Activated naive CD4-positive, alpha-beta T cell treated with Interleukin-2 at 50 U/mL for 16 hours (primary cell): ENCODE measurements around the gene OR5M3.

Source experiments
- DNase-seq: peaks from one replicate; pipeline ENCODE4 v3.0.0-alpha.2; 2020

The OR5M3 gene

GRCh38 chr11:56473252-56473651, at the start of gene OR5M3:
OR5M3 (minus strand) TSS chr11:56473352; CDS start chr11:56470497, 2,855 bp downstream.
- DNase-seq, result no peak

DNA sequence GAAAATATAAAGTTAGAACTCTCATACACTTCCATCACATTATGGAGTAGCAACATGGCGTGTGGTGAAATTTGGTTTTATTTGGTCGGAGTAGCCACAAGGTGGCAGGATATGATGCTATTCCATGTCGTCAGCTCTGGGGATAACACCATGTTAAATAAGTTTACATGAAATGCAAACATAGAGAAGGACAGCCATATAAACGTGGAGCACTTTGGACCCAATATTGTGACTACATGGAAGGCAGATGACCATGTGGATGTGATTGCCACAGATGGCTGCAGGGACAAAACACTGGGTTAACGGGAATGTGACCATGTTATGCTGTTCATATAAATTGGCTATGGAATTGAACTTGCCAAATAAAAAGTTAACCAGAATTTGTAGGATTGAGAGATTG, 48.9 kb upstream of the OR5M3 start:
- DNase-seq, result no peak

- no peak for DNase-seq
Measured at GRCh38 chr11:56513280-56513679, 40.1 kb upstream of the OR5M3 start.

DNA sequence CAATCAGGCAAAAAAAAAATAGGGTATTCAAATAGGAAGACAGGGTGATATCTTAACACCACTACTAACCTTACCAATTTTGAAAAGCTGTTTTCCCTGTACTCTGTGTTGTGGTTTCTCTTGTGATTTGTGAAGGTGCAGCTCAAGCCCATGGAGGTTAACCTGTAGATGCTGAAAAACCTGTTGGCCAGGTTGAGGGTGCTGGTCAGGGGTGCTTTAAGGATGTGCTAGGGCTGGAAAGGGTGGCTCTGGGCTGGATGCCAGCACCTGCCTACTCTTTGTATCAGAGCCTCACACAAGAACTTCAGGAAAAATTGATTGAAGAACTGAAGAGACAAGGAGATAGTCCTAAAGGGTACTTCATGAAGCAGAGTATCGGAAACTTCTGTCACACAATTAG, 36.3 kb upstream of the OR5M3 start:
- DNase-seq, result no peak

GRCh38 chr11:56497010-56497409, 23.9 kb upstream of the OR5M3 start:
- no peak for DNase-seq

DNA sequence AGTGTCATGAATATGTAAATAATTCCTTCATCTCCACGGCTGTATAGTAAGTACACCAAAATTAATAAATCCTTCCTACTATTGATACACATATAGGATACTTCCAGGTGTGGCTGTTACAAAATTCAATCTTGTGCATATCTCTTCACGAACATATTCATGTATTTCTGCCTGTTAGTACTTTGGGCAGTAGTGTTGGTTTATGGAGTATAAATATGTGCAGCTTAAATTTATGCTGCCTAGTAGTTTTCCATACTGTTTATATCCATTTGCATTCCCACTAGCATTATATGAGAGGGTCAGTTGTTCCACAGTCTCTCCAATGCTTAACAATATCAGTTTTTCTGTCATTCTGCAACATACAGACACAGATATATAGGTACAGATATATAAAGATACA, 22.0 kb upstream of the OR5M3 start:
- DNase-seq, result no peak

GRCh38 chr11:56491270-56491669, 18.1 kb upstream of the OR5M3 start, which contains the start of gene OR5M8:
OR5M8 (minus strand) TSS chr11:56491370; CDS start chr11:56491370, 0 bp downstream.
- no peak for DNase-seq

- no peak for DNase-seq
Measured at GRCh38 chr11:56486801-56487200, 13.6 kb upstream of the OR5M3 start.

DNA sequence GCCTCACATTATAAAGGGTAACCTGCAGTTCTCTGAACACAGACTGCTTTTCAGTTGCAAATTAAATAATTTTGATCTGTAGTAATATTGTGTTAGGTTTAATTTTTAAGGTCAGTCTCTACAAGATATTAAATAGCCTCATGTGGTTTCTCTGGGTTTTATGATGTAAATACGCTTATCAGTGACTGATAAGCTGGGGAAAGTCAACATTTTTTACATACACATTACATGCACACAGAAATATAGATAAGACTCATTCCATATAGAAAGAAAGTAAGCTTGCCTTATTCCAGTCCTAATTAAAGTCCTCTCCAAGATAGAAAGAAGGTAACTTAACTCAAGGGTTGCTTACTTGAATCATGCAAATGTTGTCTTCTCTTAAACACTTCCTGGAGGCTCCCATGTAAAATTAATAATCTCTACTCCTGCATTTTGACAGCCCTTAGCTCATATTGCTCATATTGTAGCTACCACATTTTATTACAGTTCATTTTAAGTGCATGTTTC, 1.6 kb upstream of the OR5M3 start:
- no peak for DNase-seq

DNA sequence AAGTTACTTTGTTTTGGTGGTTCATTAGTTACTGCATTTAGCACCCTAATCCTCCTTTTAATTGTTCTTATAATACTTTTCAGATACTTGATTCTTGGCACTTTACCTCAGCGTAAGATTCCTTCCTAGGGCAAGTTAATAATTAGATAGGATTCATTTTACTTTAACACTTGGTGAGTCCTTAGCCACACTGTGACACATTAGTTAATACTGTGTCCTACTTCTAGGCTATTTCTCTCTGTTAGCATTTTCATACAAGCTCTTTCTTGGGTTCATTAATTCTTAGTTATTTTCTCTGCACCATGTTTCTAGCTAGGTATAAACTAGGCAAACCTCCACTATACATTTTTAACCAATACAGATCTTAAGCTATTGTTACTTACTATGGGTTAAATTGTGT, 16.1 kb downstream of the OR5M3 start:
- DNase-seq, result no peak

DNA sequence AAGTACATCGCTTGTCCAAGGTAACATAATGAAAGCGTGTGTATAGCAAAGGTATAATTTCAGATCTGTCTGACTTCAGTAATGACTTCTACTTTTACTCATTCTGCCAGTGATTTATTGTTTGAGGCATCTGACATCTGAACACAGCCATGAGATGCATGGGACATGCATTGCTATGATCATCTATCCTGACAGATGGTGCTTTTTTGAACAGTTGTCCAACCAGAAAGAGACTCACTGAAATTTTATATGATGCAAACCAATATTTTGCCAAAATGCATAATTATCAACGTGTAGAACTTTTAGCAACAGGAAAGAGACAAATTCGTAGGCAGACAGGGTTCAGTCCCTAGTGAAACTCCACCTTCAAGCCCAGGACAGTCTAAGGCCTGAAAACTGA, 19.6 kb downstream of the OR5M3 start:
- DNase-seq, result no peak
